ENCODE measurements around the gene PHF14.

The PHF14 gene

DNA sequence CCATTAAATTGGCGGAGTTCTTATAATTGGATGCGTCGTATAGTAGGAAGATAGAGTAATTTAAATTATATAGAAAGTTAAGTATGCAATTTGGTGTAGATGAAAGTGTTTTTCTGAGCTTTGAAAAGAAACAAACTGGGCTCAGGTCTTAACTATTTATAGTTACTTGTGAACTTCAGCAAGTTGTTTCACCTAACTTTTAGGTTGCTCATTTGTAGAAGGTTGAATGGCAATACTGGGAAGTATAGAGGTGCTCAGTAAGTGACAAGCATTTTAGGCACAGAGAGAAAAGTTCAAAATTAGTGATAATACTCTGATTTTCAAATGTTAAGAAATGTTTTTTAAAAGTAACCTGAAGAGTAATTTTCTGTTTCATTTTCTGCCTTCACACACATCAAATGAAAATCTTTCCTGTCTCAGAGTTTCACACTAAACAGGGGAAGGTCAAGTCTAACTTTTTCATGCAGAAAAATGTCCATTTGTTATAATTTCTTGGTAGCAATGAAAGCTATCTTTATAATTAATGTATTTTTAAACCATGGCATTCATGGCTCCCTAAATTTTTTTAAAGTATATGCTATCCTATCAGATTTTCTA is 146.5 kb downstream of the PHF14 start:
- DNase-seq (ENCODE audit: low spot score) = no peak

GRCh38 chr7:11120675-11121220 is 147.1 kb downstream of the PHF14 start:
- DNase-seq (ENCODE audit: low spot score) = no peak

DNA sequence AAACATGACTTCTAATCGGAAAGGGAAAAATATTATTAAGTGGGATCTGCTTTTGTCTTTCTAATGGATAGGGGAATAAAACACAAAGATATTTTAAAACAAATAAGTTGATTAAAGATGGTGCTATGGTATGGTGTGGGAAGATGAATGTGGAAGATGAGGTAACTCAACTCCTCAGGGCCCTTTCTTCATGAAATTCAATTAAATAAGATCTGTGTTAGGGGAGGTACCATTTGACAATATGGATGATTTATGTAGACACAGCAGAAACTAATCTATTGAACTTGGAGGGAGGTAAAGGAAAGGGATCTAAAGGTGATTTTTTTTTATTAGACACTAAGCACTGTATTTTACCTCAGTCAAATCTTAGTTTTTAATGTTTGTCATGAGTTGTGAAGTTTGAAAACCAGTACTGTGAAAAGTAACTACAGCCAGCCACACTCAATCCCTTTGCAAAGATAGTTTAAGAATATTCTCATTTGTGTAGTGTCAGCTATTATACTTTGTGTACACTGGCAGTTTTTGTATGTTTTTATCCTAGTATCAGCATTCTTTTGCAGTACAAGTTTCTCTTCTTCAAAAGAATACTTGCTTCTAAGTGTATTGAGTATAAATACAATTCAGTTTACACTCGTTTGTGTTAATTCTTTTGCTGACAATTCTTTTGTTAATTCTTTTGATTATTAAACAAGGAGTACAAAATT is 151.3 kb downstream of the PHF14 start:
- no peak for DNase-seq (ENCODE audit: low spot score)

- DNase-seq (ENCODE audit: low spot score) = no peak
Measured at GRCh38 chr7:11127114-11127785, 153.6 kb downstream of the PHF14 start.

DNA sequence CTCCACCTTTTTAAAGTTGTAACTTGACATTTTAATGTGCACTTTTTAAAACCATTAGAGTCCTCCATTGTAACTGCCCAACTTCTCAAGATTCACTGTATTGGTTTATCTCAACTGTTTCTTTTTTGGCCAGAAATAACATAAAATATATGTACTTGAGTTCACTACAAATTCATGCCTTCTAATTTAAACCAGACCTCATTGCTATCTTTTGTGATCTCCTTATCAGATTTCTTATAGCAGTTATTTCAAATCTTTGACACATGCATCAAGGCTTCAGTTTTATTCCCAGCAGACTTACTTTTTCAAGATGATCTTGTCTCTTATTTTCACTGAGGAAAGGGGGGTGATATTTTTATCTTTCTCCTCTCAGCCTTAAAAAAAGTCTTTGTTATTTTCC is 154.3 kb downstream of the PHF14 start:
- no peak for DNase-seq (ENCODE audit: low spot score)

DNA sequence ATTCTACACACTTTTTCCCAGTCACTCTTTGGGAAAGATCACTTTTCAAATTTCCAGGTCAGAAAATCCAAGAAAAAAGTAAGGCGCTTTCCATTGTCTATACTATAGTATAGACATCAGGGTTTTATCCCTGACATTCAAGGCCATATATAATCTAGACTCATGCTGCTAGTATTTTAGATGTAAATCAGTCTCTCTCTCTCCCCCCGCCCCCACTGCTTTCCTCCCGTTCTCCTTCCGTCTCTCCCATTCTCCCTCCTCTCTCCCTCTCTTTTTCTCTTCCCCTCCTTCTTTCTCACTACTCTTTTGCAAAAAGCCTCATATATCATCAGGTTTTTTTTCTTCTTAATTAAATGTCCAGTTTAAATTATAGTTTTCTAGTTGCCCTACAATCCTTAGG is 154.8 kb downstream of the PHF14 start:
- DNase-seq (ENCODE audit: low spot score) = no peak

- no peak for DNase-seq (ENCODE audit: low spot score)
Measured at GRCh38 chr7:11130012-11130411, 156.3 kb downstream of the PHF14 start.

DNA sequence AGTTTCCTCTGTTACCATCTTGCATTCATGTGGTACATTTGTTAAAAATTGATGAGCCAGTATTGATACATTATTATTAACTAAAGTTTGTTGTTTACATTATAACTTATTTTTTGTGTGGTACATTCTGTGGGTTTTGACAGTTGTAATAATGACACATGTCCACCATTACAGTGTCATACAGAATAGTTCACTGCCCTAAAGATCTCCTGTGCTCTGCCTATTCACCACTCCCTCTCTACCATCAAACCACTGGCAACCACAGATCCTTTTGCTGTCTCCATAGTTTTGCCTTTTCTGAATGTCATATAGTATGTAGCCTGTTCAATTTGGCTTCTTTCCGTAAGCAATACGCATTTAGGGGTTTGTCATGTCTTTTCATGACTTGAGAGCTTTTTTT is 156.9 kb downstream of the PHF14 start:
- no peak for DNase-seq (ENCODE audit: low spot score)

- DNase-seq (ENCODE audit: low spot score) = no peak
Measured at GRCh38 chr7:11133436-11133959, 159.8 kb downstream of the PHF14 start.

DNA sequence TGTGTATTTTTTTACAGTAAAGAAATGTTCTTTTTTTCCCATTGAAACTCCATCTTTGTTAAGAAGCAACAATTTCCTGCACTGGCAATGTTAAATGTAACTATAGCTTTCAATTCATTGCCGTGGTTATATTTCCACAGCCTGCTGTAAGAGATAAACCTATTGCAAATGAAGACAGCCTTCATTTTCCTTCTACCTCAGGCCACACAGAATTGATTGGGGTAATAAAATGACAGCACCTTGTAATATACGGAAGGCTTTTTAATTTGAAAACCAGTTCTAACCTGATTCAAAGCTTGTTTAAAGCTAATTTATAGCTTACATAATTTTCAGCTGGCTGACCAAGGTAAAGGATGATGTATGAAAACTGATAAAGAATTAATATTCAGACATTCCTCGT is 161.9 kb downstream of the PHF14 start:
- DNase-seq (ENCODE audit: low spot score) = no peak

DNA sequence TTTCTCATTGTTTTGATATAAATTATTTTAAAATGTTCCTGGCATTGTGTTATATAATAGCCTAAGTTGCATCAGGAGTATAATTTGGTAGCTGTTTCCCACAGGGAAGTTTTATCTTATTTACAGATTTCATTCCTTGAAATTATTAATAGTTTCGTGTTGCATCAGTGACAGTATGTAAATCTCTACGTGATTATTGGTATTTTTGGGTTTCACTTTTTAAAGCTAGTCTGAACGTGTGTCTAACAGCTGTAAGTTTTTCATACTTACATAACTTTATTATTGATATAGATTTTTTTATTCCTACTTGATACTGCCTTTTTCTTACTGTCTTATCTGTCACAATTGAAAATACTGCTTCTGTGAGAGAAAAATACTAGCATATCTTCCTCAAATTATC is 167.9 kb downstream of the PHF14 start:
- DNase-seq (ENCODE audit: low spot score) = no peak

DNA sequence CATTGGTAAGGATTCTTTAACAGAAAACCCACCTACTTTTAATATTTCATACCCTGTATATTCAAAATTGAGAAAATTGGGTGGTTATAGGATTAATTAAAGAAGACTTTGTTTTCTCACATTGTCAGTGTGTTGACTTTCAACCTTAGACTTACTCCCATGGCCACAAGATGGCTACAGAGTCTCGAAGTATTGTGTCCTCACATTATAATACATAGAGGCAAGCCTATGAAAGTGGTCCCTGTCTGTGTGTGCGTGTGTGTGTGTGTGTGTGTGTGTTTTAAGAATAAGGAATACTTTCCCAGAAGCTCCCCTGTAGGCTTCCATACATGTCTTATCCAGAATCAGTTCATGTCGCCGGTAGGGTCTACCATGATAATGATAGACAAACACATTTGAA is 180.0 kb downstream of the PHF14 start:
- no peak for DNase-seq (ENCODE audit: low spot score)

DNA sequence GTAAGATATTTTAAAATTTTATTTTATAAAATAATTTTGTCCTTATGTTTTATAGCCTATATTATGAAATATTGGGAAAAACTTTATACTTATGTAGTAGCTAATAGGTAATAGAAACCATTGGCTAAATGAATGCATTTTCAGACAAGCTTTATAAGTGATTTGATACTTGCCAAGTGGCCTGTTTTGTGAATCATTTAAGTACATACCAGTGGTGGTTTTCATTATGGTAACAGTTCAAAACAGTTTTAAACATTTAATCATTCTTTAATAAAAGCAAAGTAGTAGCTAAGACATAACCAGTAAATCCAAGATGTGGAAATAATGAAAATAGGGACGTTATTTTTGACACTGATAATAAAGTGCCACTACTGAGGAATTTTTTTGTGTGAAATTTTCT is 182.2 kb downstream of the PHF14 start:
- DNase-seq (ENCODE audit: low spot score) = no peak

GRCh38 chr7:11161499-11161898 is 187.8 kb downstream of the PHF14 start:
- DNase-seq (ENCODE audit: low spot score) = no peak

GRCh38 chr7:11163220-11163619 is 189.5 kb downstream of the PHF14 start:
- no peak for DNase-seq (ENCODE audit: low spot score)

- no peak for DNase-seq (ENCODE audit: low spot score)
Measured at GRCh38 chr7:11166051-11166450, 192.4 kb downstream of the PHF14 start.

DNA sequence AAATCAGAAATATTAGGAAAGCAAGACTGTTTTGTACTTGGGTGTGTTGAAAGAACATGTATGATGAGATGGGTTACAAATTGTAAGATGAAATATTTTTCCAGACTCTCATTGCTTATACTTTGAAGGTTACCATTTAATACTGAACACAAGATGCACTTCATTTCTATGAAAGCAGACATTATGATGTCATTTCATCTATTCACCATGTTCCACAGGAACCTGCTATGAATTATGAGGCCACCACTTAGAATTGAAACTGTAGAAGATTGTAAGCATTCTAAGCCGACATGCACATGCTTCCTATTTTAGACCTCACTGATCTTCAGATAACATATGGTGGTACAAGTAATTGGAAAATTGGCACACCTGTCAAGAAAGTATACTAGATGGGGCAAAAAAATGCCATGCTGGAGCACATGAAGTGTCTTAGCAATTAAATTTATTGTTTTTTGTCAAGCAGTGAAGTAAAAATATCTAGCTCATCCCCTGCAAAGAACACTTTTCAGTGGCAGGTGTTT is 195.0 kb downstream of the PHF14 start:
- DNase-seq (ENCODE audit: low spot score) = no peak

DNA sequence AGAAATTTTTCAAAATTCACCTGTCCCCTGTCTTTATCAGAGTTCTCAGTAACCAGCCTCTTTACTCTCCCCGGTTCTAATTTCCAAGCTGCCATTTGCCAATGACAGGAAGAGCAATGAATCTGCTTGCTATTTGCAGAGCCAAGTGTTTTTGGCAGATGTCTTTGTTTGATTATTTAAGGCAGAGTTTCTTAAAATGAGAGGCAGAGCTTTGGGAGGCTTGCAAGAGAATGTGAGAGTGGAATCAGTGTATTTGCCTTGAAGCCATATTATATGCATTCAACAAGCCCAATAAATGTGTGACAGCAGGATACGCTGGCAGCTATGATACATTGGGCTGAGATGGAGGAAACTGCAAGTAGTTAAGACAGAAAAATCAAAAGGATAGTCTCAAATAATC is 196.5 kb downstream of the PHF14 start:
- no peak for DNase-seq (ENCODE audit: low spot score)

DNA sequence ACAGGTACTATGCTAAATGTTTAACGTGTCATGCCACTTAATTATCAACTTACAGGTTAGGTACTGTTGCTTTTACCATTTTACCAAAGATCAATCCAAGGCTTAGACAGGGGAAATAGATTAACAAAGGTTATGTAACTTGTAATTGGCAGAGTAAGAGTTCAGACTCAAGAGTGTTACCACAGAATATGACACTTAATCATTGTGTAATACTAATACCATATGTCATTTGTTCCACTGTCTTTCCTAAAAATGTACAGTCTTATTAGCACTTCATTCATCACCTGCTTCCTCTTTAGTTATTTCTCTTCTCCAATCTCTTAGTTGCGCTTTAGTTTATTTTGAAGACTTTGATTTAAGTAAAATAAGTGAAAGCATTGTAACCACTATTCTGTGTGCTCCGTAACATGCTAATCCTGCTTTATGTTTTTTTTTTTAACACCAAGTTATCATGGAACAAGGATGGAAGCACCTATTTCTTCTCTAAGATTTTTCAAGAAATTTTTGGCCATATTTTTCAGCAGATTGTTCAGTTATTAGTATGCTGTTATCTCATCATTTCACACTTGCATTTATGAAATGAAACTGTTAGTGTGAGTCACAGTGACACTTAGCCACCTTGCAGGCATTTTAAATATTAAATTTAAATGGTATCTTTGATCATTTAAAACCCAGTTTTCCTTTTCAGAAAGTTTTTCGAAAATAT is 197.3 kb downstream of the PHF14 start:
- no peak for DNase-seq (ENCODE audit: low spot score)

GRCh38 chr7:11171569-11172192 is 198.0 kb downstream of the PHF14 start:
- no peak for DNase-seq (ENCODE audit: low spot score)

DNA sequence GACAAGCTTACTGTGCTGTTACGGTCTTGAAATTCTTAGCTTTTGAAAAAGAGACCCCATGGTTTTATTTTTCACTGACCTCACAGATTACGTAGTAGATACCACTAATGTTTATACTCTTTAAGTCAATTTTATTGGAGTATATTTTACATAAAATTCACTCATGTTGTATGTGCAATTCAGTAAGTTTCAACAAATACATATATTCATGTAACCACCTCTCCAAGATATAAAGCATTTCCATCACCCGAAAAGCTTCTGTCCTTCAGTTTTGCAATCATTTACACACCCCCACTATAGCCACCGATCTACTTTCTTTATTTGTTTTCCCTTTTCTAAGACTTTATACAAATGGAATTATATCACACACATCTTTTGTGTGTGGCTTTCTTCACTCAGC is 199.2 kb downstream of the PHF14 start:
- DNase-seq (ENCODE audit: low spot score) = no peak

DNA sequence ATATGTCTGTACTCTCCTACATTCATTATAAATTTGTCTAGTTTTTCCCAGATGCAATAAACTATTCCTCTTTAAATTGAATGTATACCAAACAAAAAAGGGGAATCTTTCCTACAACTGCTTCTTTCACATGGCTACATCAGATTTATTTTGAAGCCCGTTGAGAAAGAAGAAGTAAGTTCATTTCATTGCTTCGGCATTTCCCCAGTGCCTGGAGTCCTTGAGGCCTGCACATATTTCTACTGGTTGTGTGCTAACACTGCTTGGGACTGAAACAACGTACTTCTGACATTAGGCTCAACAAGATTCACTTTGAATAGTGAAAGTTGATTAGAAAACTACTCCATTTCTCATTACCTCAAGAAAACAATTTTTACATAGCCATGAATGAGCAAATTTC is 201.7 kb downstream of the PHF14 start:
- DNase-seq (ENCODE audit: low spot score) = no peak
